ENCODE results near the gene SLC6A8. TPM values are rescaled to one million over a fixed set of nuclear protein-coding genes. Genes with fewer than 3 reads are reported as not detected.

SLC6A8 gene
- total and polyA plus RNA-seq, 11 donors = 113 to 241 (median 179) TPM

DNA sequence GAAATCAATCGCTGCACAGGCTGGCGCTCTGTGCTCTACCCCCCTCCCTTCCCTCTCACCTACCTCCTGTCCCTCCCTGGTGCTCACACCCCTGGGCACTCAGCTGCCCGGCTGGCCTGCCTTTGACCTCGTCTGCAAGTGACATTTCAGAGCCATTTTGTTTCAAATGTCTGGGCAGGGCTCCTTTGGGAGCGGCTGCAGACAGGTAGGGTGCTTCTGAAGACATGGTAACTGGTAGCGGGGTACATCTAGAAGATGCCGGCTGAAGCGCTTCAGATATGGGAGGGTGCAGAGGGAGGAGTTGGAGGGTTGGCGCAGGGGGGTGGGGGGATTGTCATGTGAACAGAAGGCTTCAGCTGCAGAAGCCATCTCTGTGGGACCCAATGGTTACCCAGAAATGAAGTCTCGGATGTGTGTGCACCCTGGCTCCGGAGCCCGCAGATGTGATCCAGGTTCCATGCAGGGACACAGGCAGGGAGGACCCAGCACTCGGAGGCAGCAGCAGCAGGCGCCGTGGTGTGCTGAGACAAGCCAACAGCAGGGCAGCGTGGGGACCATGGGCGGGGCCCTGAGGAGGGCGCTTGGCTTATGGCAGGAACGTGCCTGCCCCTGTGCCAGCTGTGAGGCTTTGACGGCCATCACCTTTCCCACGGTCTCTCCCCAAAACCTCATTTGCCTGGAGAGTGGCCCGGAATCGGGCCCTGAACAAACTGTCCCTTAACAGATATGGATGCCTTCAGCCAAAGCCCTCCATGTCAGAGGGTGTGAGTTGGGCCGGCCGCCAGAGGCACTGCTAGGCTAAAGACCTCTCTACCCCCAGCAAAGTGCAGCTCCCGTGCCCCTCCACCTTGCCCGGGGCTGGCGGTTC, 48.3 kb upstream of the SLC6A8 start:
- intact Hi-C loops (cut with DNase I) = no loop called here
- no peak for TF ChIP-seq POLR2A (IDR thresholded peaks at IDR 0.05)
- TF ChIP-seq, protein P1, sequence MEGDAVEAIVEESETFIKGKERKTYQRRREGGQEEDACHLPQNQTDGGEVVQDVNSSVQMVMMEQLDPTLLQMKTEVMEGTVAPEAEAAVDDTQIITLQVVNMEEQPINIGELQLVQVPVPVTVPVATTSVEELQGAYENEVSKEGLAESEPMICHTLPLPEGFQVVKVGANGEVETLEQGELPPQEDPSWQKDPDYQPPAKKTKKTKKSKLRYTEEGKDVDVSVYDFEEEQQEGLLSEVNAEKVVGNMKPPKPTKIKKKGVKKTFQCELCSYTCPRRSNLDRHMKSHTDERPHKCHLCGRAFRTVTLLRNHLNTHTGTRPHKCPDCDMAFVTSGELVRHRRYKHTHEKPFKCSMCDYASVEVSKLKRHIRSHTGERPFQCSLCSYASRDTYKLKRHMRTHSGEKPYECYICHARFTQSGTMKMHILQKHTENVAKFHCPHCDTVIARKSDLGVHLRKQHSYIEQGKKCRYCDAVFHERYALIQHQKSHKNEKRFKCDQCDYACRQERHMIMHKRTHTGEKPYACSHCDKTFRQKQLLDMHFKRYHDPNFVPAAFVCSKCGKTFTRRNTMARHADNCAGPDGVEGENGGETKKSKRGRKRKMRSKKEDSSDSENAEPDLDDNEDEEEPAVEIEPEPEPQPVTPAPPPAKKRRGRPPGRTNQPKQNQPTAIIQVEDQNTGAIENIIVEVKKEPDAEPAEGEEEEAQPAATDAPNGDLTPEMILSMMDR (IDR thresholded peaks at IDR 0.05) = no peak
- no peak overlapping the region for H3K4me3 ChIP-seq
- no peak overlapping the region for H3K27ac ChIP-seq
- DNase-seq (peak in 1 of 5 donors; percentile 17), ATAC-seq (no peak)
- no peaks in the 10 kb centered on the region for H3K36me3 ChIP-seq
- H3K9me3 ChIP-seq = no peaks in the 10 kb centered on the region
- WGBS, 4 donors = 81 to 85% (median 82%) methylated on average over 28 of the region's 28 CpGs
- peaks cover under 1 to 43% (median 18%) of the 10 kb centered on the region in 9 donors for H3K27me3 ChIP-seq
- peaks cover 0 to 22% (median 0%) of the 10 kb centered on the region in 12 donors for H3K4me1 ChIP-seq

- H3K27me3 ChIP-seq = peaks cover 3 to 50% (median 18%) of the 10 kb centered on the region in 9 donors
- peaks cover 0 to 23% (median 0%) of the 10 kb centered on the region in 12 donors for H3K4me1 ChIP-seq
- 76 to 81% (median 79%) methylated on average over 21 to 23 of the region's 23 CpGs for WGBS, 4 donors
- H3K9me3 ChIP-seq = no peaks in the 10 kb centered on the region
- intact Hi-C loops (cut with DNase I) = no loop called here
- DNase-seq = peak in 1 of 5 donors; percentile 25
- H3K36me3 ChIP-seq = no peaks in the 10 kb centered on the region
- ATAC-seq = no peak
- no peak overlapping the region for H3K4me3 ChIP-seq
- TF ChIP-seq, protein P1 (IDR thresholded peaks at IDR 0.05) = no peak
- TF ChIP-seq POLR2A (IDR thresholded peaks at IDR 0.05) = no peak
- no peak overlapping the region for H3K27ac ChIP-seq
Measured at GRCh38 chrX:153640045-153640686, 47.6 kb upstream of the SLC6A8 start.

DNA sequence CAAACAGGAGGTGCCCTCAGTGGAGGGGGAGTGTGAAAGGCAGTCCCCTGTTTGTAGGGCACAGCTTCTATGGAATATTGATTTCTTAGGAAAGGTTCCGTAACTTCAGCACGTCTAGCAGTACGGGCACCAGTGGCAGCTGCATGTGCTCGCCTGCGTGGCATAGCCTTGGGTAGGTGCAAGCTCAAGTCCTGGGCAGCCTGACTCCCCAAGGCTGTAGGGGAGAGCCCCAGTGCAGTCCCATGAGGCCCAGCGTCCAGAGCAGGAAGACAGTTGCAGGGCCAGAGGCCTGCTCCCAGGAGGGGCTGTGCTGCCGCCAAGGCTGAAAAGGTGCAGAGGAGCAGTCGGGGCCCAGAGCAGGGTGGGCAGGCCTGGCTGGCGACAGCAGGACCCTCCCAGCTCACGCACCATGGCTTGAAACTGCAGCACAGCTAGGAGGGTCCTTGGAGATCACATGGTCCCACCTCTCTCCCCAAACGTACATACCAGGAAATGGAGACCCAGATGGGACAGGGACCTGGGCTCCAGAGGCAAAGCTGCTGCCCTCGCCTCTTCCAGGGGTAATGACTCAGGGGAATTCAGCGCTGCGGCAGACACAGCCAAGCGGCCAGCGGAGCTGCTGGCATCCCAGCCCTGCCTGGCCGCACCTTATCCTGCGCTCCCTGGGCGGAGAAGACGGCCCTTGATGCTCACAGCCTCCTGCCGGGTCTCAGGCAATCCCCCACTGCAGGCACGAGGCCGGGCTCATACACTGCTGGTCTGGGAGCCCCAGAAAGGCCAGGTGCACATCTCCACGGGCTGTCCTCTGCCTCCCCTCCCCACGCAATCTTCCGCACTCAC, 46.8 kb upstream of the SLC6A8 start:
- intact Hi-C loops (cut with DNase I) = no loop called here
- DNase-seq (peak in 1 of 5 donors; percentile 27), ATAC-seq (no peak)

More for the DNA sequence above, 46.8 kb upstream of the SLC6A8 start:
- peaks cover 0 to 23% (median 0%) of the 10 kb centered on the region in 12 donors for H3K4me1 ChIP-seq
- H3K36me3 ChIP-seq = no peaks in the 10 kb centered on the region
- no peak overlapping the region for H3K27ac ChIP-seq
- 60 to 72% (median 63%) methylated on average over 24 to 26 of the region's 26 CpGs for WGBS, 4 donors
- no peak for TF ChIP-seq POLR2A (IDR thresholded peaks at IDR 0.05)
- TF ChIP-seq, protein P1 (IDR thresholded peaks at IDR 0.05) = no peak
- peaks cover 3 to 58% (median 18%) of the 10 kb centered on the region in 9 donors for H3K27me3 ChIP-seq
- H3K9me3 ChIP-seq = no peaks in the 10 kb centered on the region
- H3K4me3 ChIP-seq = no peak overlapping the region

Measured in heart left ventricle (tissue), 16 donors.